Ovary (tissue), 9 donors: ENCODE data around the gene SGMS1. TPM values are rescaled to one million over a fixed set of nuclear protein-coding genes. Genes with fewer than 3 reads are reported as not detected.
A peak's percentile ranks its signal among the peaks of the same experiment; 100 is the strongest.
"Not testable (repeated sequence)": the region's sequence is repeated elsewhere in the genome, so short reads cannot be mapped to it uniquely, and the experiment has no call there.

Source experiments
- DNase-seq, 5 donors: peaks; one replicate each; pipeline ENCODE4 v3.0.0-alpha.2; 2019 to 2020
- H3K27ac ChIP-seq, 2 donors: fragments of 200-600 bp; one replicate each; pipeline versions ENCODE4 v1.5.1 to v1.8.0; 2019 to 2022
- H3K27me3 ChIP-seq: fragments of 200-600 bp; one replicate; pipeline ENCODE4 v1.8.0; 2022
- H3K36me3 ChIP-seq: fragments of 200-600 bp; sonication (generic); one replicate; pipeline ENCODE4 v1.5.1; 2019
- H3K4me1 ChIP-seq: one replicate; pipeline ENCODE4 v1.8.1; 2013; ENCODE audit warnings: mild to moderate bottlenecking, moderate library complexity; ENCODE audit not compliant: insufficient read depth
- H3K4me3 ChIP-seq: fragments of 200-600 bp; sonication (generic); one replicate; pipeline ENCODE4 v1.5.1; 2017
- H3K9me3 ChIP-seq, 2 donors: fragments of 200-600 bp in 1 of 2; sonication (generic) in 1 of 2; one replicate each; pipeline versions ENCODE4 v1.5.1 to v1.8.1; 2013 to 2019; ENCODE audit warnings: mild to moderate bottlenecking in 1 of 2, moderate library complexity in 1 of 2
- CTCF ChIP-seq, 3 donors: fragments of 450-650 bp in 2 of 3; fragments of 200-600 bp in 1 of 3; IDR thresholded peaks; one replicate each; pipeline versions ENCODE4 v1.5.1 to v1.8.0; 2016 to 2022; ENCODE audit warnings: antibody characterized with exemption in 3 of 3, mild to moderate bottlenecking in 1 of 3
- EP300 ChIP-seq: sonication (generic); formaldehyde crosslinking; IDR thresholded peaks from one replicate; pipeline ENCODE4 v1.6.1; 2017; ENCODE audit warnings: antibody characterized with exemption
- POLR2A ChIP-seq: fragments of 450-650 bp; IDR thresholded peaks from one replicate; pipeline ENCODE4 v1.6.1; 2017; ENCODE audit warnings: antibody characterized with exemption, mild to moderate bottlenecking, moderate library complexity
- WGBS, 3 donors: extraction: QIAGEN DNeasy Blood & Tissue Kit in 1 of 3; methylation state at CpG; one replicate each; pipeline versions ENCODE4 v1.1.5 to v1.1.7; 2013 to 2017; 5-methylcytosine and 5-hydroxymethylcytosine counted together
- intact Hi-C, 4 donors: fragments of 100-400 bp; cut with DNase I; formaldehyde crosslinking; loops; one replicate each; pipeline versions ENCODE4 v1.11.0 to v1.15.1; 2022 to 2023
- polyA plus RNA-seq, 2 donors: library from polyadenylated mRNA; stranded (reverse); fragments of 200-250 nt in 1 of 2; fragments of 350-450 nt in 1 of 2; fragmentation: Illumina TruSeq in 1 of 2; extraction: RNeasy Lipid Tissue Mini Kit (QIAGEN cat#74804) in 1 of 2; gene quantifications; one replicate each; pipeline ENCODE4 v1.2.3, GENCODE V29; 2013 to 2014
- total RNA-seq, 7 donors: library from RNA; depleted of rRNA in 2 of 7; stranded (reverse); fragments of >200 nt in 2 of 7; fragmentation: NEBNext Ultra II Directional in 3 of 7; extraction: Animal tissue kit (Norgen Biotek cat#: 25700) in 3 of 7; gene quantifications; one replicate each; pipeline versions ENCODE4 v1.1.0 to v1.2.4, GENCODE V29; 2016 to 2023
- donor health status: DM: no; HTN: no; CAD: no; lungs with moderate emphysema.
- donor health status: DM: no; HTN: no; CAD: no.
- donor health status: Bipolar disorder and iron deficiency.
- donor health status: DM: yes; HTN: yes; CAD: no.
- donor health status: DM: no; HTN: no; CAD: no.
- donor health status: DM: yes; HTN: yes; CAD: no.

The SGMS1 gene
- total and polyA plus RNA-seq, 9 donors, result 15.6 to 90.0 (median 39.0) TPM

GRCh38 chr10:50369931-50370330, 253.8 kb downstream of the SGMS1 start:
- Histone ChIP-seq H3K27ac (no peak overlapping the region), H3K27me3 (no peaks in the 10 kb centered on the region), H3K36me3 (no peaks in the 10 kb centered on the region), H3K9me3 (no peaks in the 10 kb centered on the region), H3K4me1 (peaks cover 5% of the 10 kb centered on the region), H3K4me3 (no peak overlapping the region)
- DNase-seq, result no peak
- 93 to 96% (median 93%) methylated on average over 1 of the region's 1 CpG for WGBS, 3 donors
- TF ChIP-seq CTCF (IDR thresholded peaks at IDR 0.05), result no peak
- no peak for TF ChIP-seq EP300
- TF ChIP-seq POLR2A, result no peak
- intact Hi-C loops, result no loop called here

GRCh38 chr10:50367732-50368131, 256.0 kb downstream of the SGMS1 start:
- no peaks in the 10 kb centered on the region for H3K27me3 ChIP-seq
- intact Hi-C loops, result no loop called here
- no peaks in the 10 kb centered on the region for H3K36me3 ChIP-seq
- WGBS, 3 donors, result 70 to 90% (median 86%) methylated on average over 1 of the region's 1 CpG
- H3K27ac ChIP-seq, result no peak overlapping the region
- no peaks in the 10 kb centered on the region for H3K9me3 ChIP-seq
- no peaks in the 10 kb centered on the region for H3K4me1 ChIP-seq
- no peak for TF ChIP-seq CTCF (IDR thresholded peaks at IDR 0.05)
- no peak overlapping the region for H3K4me3 ChIP-seq
- peak in 1 of 5 donors; percentile 21 for DNase-seq

- DNase-seq, H3K27ac ChIP-seq, intact Hi-C loops, H3K27me3 ChIP-seq, H3K4me3 ChIP-seq, H3K4me1 ChIP-seq, H3K9me3 ChIP-seq, H3K36me3 ChIP-seq: not testable (repeated sequence)
- WGBS, 3 donors, result 85 to 93% (median 93%) methylated on average over 4 of the region's 4 CpGs
These were observed 257.3 kb downstream of the SGMS1 start for GRCh38 chr10:50366421-50366820.

GRCh38 chr10:50364730-50365129, 259.0 kb downstream of the SGMS1 start:
- DNase-seq, H3K27ac ChIP-seq, intact Hi-C loops, H3K27me3 ChIP-seq, H3K4me1 ChIP-seq, H3K9me3 ChIP-seq, H3K4me3 ChIP-seq, H3K36me3 ChIP-seq: not testable (repeated sequence)
- 86 to 94% (median 89%) methylated on average over 3 of the region's 3 CpGs for WGBS, 3 donors

- 96 to 99% (median 98%) methylated on average over 2 of the region's 2 CpGs for WGBS, 3 donors
- Histone ChIP-seq H3K27me3 (no peaks in the 10 kb centered on the region), H3K9me3 (no peaks in the 10 kb centered on the region), H3K4me3 (no peak overlapping the region), H3K27ac (no peak overlapping the region), H3K4me1 (peaks cover 3% of the 10 kb centered on the region), H3K36me3 (no peaks in the 10 kb centered on the region)
- no peak for DNase-seq
- no peak for TF ChIP-seq POLR2A
- TF ChIP-seq CTCF (IDR thresholded peaks at IDR 0.05), result no peak
- no peak for TF ChIP-seq EP300
- intact Hi-C loops, result no loop called here
These were observed 261.1 kb downstream of the SGMS1 start for GRCh38 chr10:50362547-50363125.

GRCh38 chr10:50361946-50362345, 261.8 kb downstream of the SGMS1 start:
- Histone ChIP-seq H3K36me3 (no peaks in the 10 kb centered on the region), H3K27me3 (no peaks in the 10 kb centered on the region), H3K9me3 (no peaks in the 10 kb centered on the region), H3K4me1 (peaks cover 3% of the 10 kb centered on the region), H3K4me3 (no peak overlapping the region), H3K27ac (no peak overlapping the region)
- intact Hi-C loops, result no loop called here
- WGBS, 3 donors, result 96 to 100% (median 99%) methylated on average over 1 of the region's 1 CpG
- no peak for DNase-seq
- no peak for TF ChIP-seq CTCF (IDR thresholded peaks at IDR 0.05)
- no peak for TF ChIP-seq EP300
- TF ChIP-seq POLR2A, result no peak
